SK-N-SH (cell line): Measurements from ENCODE around the gene MAPK9. TPM values are rescaled to one million over a fixed set of nuclear protein-coding genes. Genes with fewer than 3 reads are reported as not detected.

Experiments
- CTCF ChIA-PET: fragments of 300-600, 350-600 bp; formaldehyde crosslinking; extraction: SDS; loops from one replicate; lab custom pipeline; 2021; lab: Yijun Ruan, JAX
- POLR2A ChIA-PET: fragments of 350-600 bp; sonication (Branson Sonifier 250); formaldehyde crosslinking; extraction: SDS; loops from one replicate; lab custom pipeline; 2020; ENCODE audit warnings: antibody characterized with exemption, inconsistent platforms; lab: Yijun Ruan, JAX
- DNase-seq: peaks from one replicate; pipeline ENCODE4 v3.0.0; 2012
- H2AFZ ChIP-seq: fragments of 200-600 bp; sonication (generic); 2 replicates; pipeline ENCODE4 v1.8.1; 2016; ENCODE audit warnings: antibody characterized with exemption, mild to moderate bottlenecking, low read depth
- H3F3A ChIP-seq: fragments of 200-600 bp; sonication (generic); replicated peaks from 2 replicates; pipeline ENCODE3; 2016; ENCODE audit warnings: antibody characterized with exemption, mild to moderate bottlenecking; ENCODE audit not compliant: insufficient read depth
- H3K27ac ChIP-seq, 2 experiments: fragments of 200-500 bp in 1 of 2; fragments of 200-600 bp in 1 of 2; sonication (Bioruptor generic) in 1 of 2; sonication (generic), shearing (Covaris generic) in 1 of 2; 2 replicates each; pipeline versions ENCODE4 v1.5.1 to v1.6.1; 2014 to 2016; ENCODE audit warnings: low read depth in 2 of 2, inconsistent platforms in 1 of 2, low read length in 1 of 2, mild to moderate bottlenecking in 1 of 2, mixed read lengths in 1 of 2
- H3K27me3 ChIP-seq: fragments of 200-600 bp; sonication (generic), shearing (Covaris generic); 2 replicates; pipeline ENCODE4 v1.6.1; 2016; ENCODE audit warnings: mixed run types; ENCODE audit not compliant: insufficient read depth
- H3K36me3 ChIP-seq, 2 experiments: fragments of 200-500 bp in 1 of 2; fragments of 200-600 bp in 1 of 2; sonication (Bioruptor generic) in 1 of 2; sonication (generic) in 1 of 2; replicated peaks in 1 of 2; 2 replicates each; pipeline versions ENCODE3 to v1.5.1; 2014 to 2016; ENCODE audit warnings: low read length in 1 of 2, mild to moderate bottlenecking in 1 of 2; ENCODE audit not compliant: insufficient read depth in 2 of 2, control insufficient read depth in 1 of 2
- H3K4me1 ChIP-seq, 2 experiments: fragments of 200-500 bp in 1 of 2; fragments of 200-600 bp in 1 of 2; sonication (Bioruptor generic) in 1 of 2; sonication (generic), shearing (Covaris generic) in 1 of 2; 2 replicates each; pipeline versions ENCODE4 v1.5.1 to v1.6.1; 2014 to 2016; ENCODE audit warnings: low read depth in 1 of 2, low read length in 1 of 2, mixed run types in 1 of 2; ENCODE audit not compliant: insufficient read depth in 2 of 2, control insufficient read depth in 1 of 2
- H3K4me2 ChIP-seq: fragments of 200-600 bp; sonication (generic), shearing (Covaris generic); 2 replicates; pipeline ENCODE4 v1.6.1; 2017; ENCODE audit warnings: mixed run types
- H3K4me3 ChIP-seq, 2 experiments: fragments of 200-500 bp in 1 of 2; fragments of 200-600 bp in 1 of 2; sonication (Bioruptor generic) in 1 of 2; sonication (generic), shearing (Covaris generic) in 1 of 2; 2 replicates each; pipeline versions ENCODE4 v1.5.1 to v1.8.1; 2014 to 2016; ENCODE audit warnings: low read depth in 2 of 2, inconsistent platforms in 1 of 2, low read length in 1 of 2, mild to moderate bottlenecking in 1 of 2, mixed read lengths in 1 of 2, moderate library complexity in 1 of 2
- H3K79me2 ChIP-seq: fragments of 200-600 bp; sonication (generic); 2 replicates; pipeline ENCODE4 v1.8.1; 2017; ENCODE audit warnings: mild to moderate bottlenecking; ENCODE audit not compliant: insufficient read depth
- H3K9ac ChIP-seq: fragments of 200-600 bp; sonication (generic); 2 replicates; pipeline ENCODE4 v1.6.1; 2017; ENCODE audit warnings: mixed run types
- H3K9me2 ChIP-seq: fragments of 200-600 bp; sonication (generic); 2 replicates; pipeline ENCODE4 v1.6.1; 2017; ENCODE audit warnings: mixed run types
- H3K9me3 ChIP-seq: fragments of 200-600 bp; sonication (generic); 2 replicates; pipeline ENCODE4 v1.6.1; 2017; ENCODE audit warnings: mixed run types, mild to moderate bottlenecking, moderate library complexity
- H4K20me1 ChIP-seq: fragments of 200-600 bp; sonication (generic); 2 replicates; pipeline ENCODE4 v1.6.1; 2017; ENCODE audit warnings: mild to moderate bottlenecking, mixed run types; ENCODE audit not compliant: insufficient read depth
- CHD2 ChIP-seq: fragments of 150-350 bp; IDR thresholded peaks from 2 replicates; pipeline ENCODE4 v1.6.1; 2018; ENCODE audit warnings: low read length; ENCODE audit not compliant: partially characterized antibody
- CTCF ChIP-seq: fragments of 200-600 bp; sonication (generic); IDR thresholded peaks from 2 replicates; pipeline ENCODE4 v1.6.1; 2017; ENCODE audit warnings: antibody characterized with exemption, mild to moderate bottlenecking, moderate library complexity
- EP300 ChIP-seq, 2 experiments: IDR thresholded peaks; 2 replicates each; pipeline versions ENCODE4 v1.4.0 to v1.6.1; 2012; ENCODE audit warnings: borderline replicate concordance in 1 of 2, low read depth in 1 of 2, low read length in 1 of 2
- EZH2phosphoT487 ChIP-seq: fragments of 200-600 bp; sonication (generic); IDR thresholded peaks from 2 replicates; pipeline ENCODE4 v1.6.1; 2017; ENCODE audit warnings: low read depth, mixed run types, mild to moderate bottlenecking, antibody characterized with exemption, moderate library complexity, borderline replicate concordance
- FOSL2 ChIP-seq: IDR thresholded peaks from 2 replicates; pipeline ENCODE4 v1.4.0; 2012; ENCODE audit warnings: low read depth, mild to moderate bottlenecking, moderate library complexity, borderline replicate concordance
- FOXJ3 ChIP-seq: sonication (generic); formaldehyde crosslinking; IDR thresholded peaks from 2 replicates; pipeline ENCODE4 v1.5.1; 2020; ENCODE audit warnings: mild to moderate bottlenecking, missing genetic modification reagents
- FOXM1 ChIP-seq: IDR thresholded peaks from 2 replicates; pipeline ENCODE4 v1.4.0; 2012; ENCODE audit warnings: low read depth, mild to moderate bottlenecking
- GABPA ChIP-seq: IDR thresholded peaks from 2 replicates; pipeline ENCODE4 v1.4.0; 2012; ENCODE audit warnings: low read depth, mild to moderate bottlenecking
- MAX ChIP-seq: IDR thresholded peaks from 2 replicates; pipeline ENCODE4 v1.4.0; 2012; ENCODE audit warnings: low read depth
- MXI1 ChIP-seq: IDR thresholded peaks from 2 replicates; pipeline ENCODE4 v1.6.1; 2012; ENCODE audit warnings: mild to moderate bottlenecking, low read depth, low read length, improper control_type of control experiment
- NFIC ChIP-seq: IDR thresholded peaks from 2 replicates; pipeline ENCODE4 v1.4.0; 2012; ENCODE audit warnings: borderline replicate concordance
- NRF1 ChIP-seq: IDR thresholded peaks from 2 replicates; pipeline ENCODE4 v1.6.1; 2012; ENCODE audit warnings: low read depth, mild to moderate bottlenecking, low read length
- RAD21 ChIP-seq: IDR thresholded peaks from 2 replicates; pipeline ENCODE4 v1.6.1; 2012; ENCODE audit warnings: mild to moderate bottlenecking, low read length
- RCOR1 ChIP-seq: fragments of 150-350 bp; IDR thresholded peaks from 2 replicates; pipeline ENCODE4 v1.6.1; 2017; ENCODE audit warnings: antibody characterized with exemption, low read length
- RFX5 ChIP-seq: IDR thresholded peaks from 2 replicates; pipeline ENCODE4 v1.6.1; 2012; ENCODE audit warnings: mild to moderate bottlenecking, improper control_type of control experiment, low read length
- SIN3A ChIP-seq: IDR thresholded peaks from 2 replicates; pipeline ENCODE4 v1.6.1; 2012; ENCODE audit warnings: low read depth, mild to moderate bottlenecking, low read length, moderate library complexity, borderline replicate concordance
- TEAD4 ChIP-seq: IDR thresholded peaks from 2 replicates; pipeline ENCODE4 v1.4.0; 2012; ENCODE audit warnings: mild to moderate bottlenecking, borderline replicate concordance; ENCODE audit not compliant: insufficient read depth
- USF1 ChIP-seq: IDR thresholded peaks from 2 replicates; pipeline ENCODE4 v1.4.0; 2012; ENCODE audit warnings: low read depth, borderline replicate concordance
- YY1 ChIP-seq: IDR thresholded peaks from 2 replicates; pipeline ENCODE4 v1.4.0; 2012; ENCODE audit warnings: low read depth, mild to moderate bottlenecking
- ZBTB33 ChIP-seq: IDR thresholded peaks from 2 replicates; pipeline ENCODE4 v1.4.0; 2012; ENCODE audit warnings: low read depth, borderline replicate concordance
- WGBS: methylation state at CpG from one replicate; pipeline ENCODE4 v1.1.6; 2017; ENCODE audit warnings: low lambda C conversion rate; 5-methylcytosine and 5-hydroxymethylcytosine counted together
- polyA plus RNA-seq, 3 experiments: library from polyadenylated mRNA; depleted of rRNA; stranded (reverse); fragments of >200 nt; gene quantifications; 2 replicates each; pipeline ENCODE4 v1.2.3, GENCODE V29; 2012

Gene MAPK9
- polyA plus RNA-seq, 1 of the 3 experiments (the other 2 are of a cell fraction), result 23.9 TPM

GRCh38 chr5:180323160-180323559, 31.3 kb upstream of the MAPK9 start (continued):
- no peak for TF ChIP-seq FOXM1
- no peak for TF ChIP-seq EP300 (IDR thresholded peaks at IDR 0.05; ENCODE audit: borderline replicate concordance in 1 of 2, low read depth in 1 of 2, low read length in 1 of 2)
- no peak for TF ChIP-seq RFX5
- TF ChIP-seq FOSL2, result no peak
- TF ChIP-seq MAX, result no peak
- TF ChIP-seq SIN3A, result no peak

GRCh38 chr5:180318456-180319089, 26.7 kb upstream of the MAPK9 start:
- H3K36me3 ChIP-seq, result no peaks in the 10 kb centered on the region
- H3K9me3 ChIP-seq, result no peaks in the 10 kb centered on the region
- POLR2A ChIA-PET, result no interaction called here
- H3F3A ChIP-seq, result no peaks in the 10 kb centered on the region
- H2AFZ ChIP-seq, result no peak overlapping the region
- DNase-seq, result no peak
- 74% methylated on average over 12 of the region's 23 CpGs for WGBS
- H3K4me1 ChIP-seq, result peaks cover 0 to 2% of the 10 kb centered on the region in 2 experiments; a peak in 1 of 4 replicates
- H3K4me2 ChIP-seq, result no peak overlapping the region
- H3K79me2 ChIP-seq, result no peaks in the 10 kb centered on the region
- CTCF ChIA-PET, result interaction anchor here (1.2 to 3.1 kb wide), 4 partner anchors 10 to 28 kb away, joined by 3 to 23 read pairs (median 10); no protein-coding TSS in a partner anchor
- H3K4me3 ChIP-seq, result no peak overlapping the region
- no peaks in the 10 kb centered on the region for H3K27me3 ChIP-seq
- H3K9me2 ChIP-seq, result no peaks in the 10 kb centered on the region
- no peak for TF ChIP-seq MXI1
- no peak for TF ChIP-seq TEAD4
- no peak for TF ChIP-seq EZH2phosphoT487
- TF ChIP-seq MAX, result no peak
- TF ChIP-seq FOXJ3, result no peak
- TF ChIP-seq USF1, result no peak
- TF ChIP-seq GABPA, result no peak
- TF ChIP-seq CHD2, result no peak
- no peak for TF ChIP-seq NFIC
- no peak for TF ChIP-seq SIN3A
- TF ChIP-seq, all 33 proteins: peak for 0
- no peak overlapping the region for H3K9ac ChIP-seq
- H3K27ac ChIP-seq, result no peak overlapping the region
- no peaks in the 10 kb centered on the region for H4K20me1 ChIP-seq

- Histone ChIP-seq H3K9me3 (no peaks in the 10 kb centered on the region), H3K27me3 (no peaks in the 10 kb centered on the region), H3K4me1 (peaks cover 0 to 2% of the 10 kb centered on the region in 2 experiments; a peak in 1 of 4 replicates), H4K20me1 (no peaks in the 10 kb centered on the region), H3K4me2 (no peak overlapping the region), H3F3A (no peaks in the 10 kb centered on the region), H3K9me2 (no peaks in the 10 kb centered on the region), H3K4me3 (no peak overlapping the region), H3K36me3 (no peaks in the 10 kb centered on the region), H3K27ac (no peak overlapping the region), H2AFZ (no peak overlapping the region), H3K79me2 (no peaks in the 10 kb centered on the region), H3K9ac (no peak overlapping the region)
- DNase-seq, result no peak
- POLR2A ChIA-PET, result interaction anchor here (1.2 kb wide), 1 partner anchor 23 kb away, joined by 6 read pairs; no protein-coding TSS in a partner anchor
- CTCF ChIA-PET, result interaction anchor here (0.6 to 4.6 kb wide), 26 partner anchors 8 to 402 kb away, joined by 3 to 131 read pairs (median 8); partner anchors contain the start of genes GFPT2 and RASGEF1C
- WGBS, result 75% methylated on average over 9 of the region's 20 CpGs
- TF ChIP-seq NRF1 (no peak), YY1 (no peak), USF1 (no peak), RAD21 (no peak), ZBTB33 (no peak), RCOR1 (no peak), TEAD4 (no peak), CTCF (no peak)
These were observed 24.7 kb upstream of the MAPK9 start for GRCh38 chr5:180316586-180316985.
